GM12873 (cell line): Measurements from ENCODE around the gene ULK4.

Experiments
- CTCF ChIP-seq: IDR thresholded peaks from 2 replicates; pipeline ENCODE4 v1.5.1; 2012; ENCODE audit warnings: low read depth, mild to moderate bottlenecking, moderate library complexity, low read length, control low read depth; ENCODE audit not compliant: insufficient read depth; ENCODE audit errors: missing control alignments

Gene ULK4

GRCh38 chr3:41276191-41276590, 685.7 kb downstream of the ULK4 start:
- TF ChIP-seq CTCF, result no peak

- TF ChIP-seq CTCF, result no peak
Observed at GRCh38 chr3:41274944-41275668, 686.8 kb downstream of the ULK4 start.

GRCh38 chr3:41272667-41273066, 689.2 kb downstream of the ULK4 start:
- TF ChIP-seq CTCF, result no peak

- TF ChIP-seq CTCF, result no peak
Observed at GRCh38 chr3:41267975-41268640, 693.8 kb downstream of the ULK4 start.

- no peak for TF ChIP-seq CTCF
Observed at GRCh38 chr3:41265823-41266273, 696.1 kb downstream of the ULK4 start.

GRCh38 chr3:41265011-41265545, 696.8 kb downstream of the ULK4 start:
- TF ChIP-seq CTCF, result no peak

GRCh38 chr3:41260063-41260450, 701.8 kb downstream of the ULK4 start:
- no peak for TF ChIP-seq CTCF
